NCI-H446 (cell line): ENCODE results near the gene RNF114.
"Not testable (repeated sequence)": the region's sequence is repeated elsewhere in the genome, so short reads cannot be mapped to it uniquely, and the experiment has no call there.

Experiments
- DNase-seq, 2 experiments: peaks; one replicate each; lab custom pipeline; 2025; lab: John Stamatoyannopoulos, UW

The RNF114 gene

GRCh38 chr20:49965781-49966305 is 29.6 kb downstream of the RNF114 start:
- no peak for DNase-seq

- DNase-seq = no peak
Observed at GRCh38 chr20:49966861-49967260, 30.7 kb downstream of the RNF114 start.

DNA sequence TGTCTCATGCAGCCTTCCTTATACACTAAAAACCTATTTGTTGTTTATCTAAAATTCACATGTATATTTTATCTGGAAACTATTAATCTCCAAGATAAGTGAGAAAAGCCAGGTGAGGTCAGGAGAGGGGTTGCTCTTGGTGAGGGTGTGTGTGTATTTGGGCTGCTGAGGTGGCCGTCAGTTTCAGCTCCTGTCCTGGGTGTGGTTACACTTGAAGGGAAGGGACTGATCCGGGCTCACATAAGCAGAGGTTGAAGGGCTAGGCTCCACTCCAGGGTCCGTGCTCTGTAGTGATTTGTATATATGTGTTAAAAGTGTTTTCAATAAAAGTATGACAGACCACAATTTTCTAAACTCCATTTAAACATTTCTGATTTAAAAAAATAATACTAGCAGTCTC is 33.0 kb downstream of the RNF114 start:
- DNase-seq = no peak

GRCh38 chr20:49969946-49970345 is 33.7 kb downstream of the RNF114 start:
- no peak for DNase-seq

DNA sequence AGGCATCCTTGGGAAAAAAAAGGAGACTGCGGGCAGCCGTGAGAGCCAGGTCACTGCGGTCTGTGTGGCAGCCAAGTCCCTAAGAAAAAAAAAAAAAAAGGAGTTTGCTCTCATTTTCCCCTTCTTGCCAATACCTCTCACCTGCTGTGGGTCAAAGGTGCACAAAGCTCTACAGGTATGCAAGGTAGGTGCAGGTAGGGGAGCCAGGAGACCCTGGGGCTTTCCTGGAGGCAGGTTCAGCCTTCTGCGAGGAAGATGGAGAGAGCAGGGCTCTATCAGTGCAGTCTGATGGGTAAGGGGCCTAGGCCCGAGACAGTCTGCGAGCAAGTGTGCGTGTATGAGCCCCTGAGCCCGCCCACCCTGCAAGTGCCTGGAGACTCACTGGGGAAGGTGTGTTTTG is 34.3 kb downstream of the RNF114 start:
- no peak for DNase-seq

DNA sequence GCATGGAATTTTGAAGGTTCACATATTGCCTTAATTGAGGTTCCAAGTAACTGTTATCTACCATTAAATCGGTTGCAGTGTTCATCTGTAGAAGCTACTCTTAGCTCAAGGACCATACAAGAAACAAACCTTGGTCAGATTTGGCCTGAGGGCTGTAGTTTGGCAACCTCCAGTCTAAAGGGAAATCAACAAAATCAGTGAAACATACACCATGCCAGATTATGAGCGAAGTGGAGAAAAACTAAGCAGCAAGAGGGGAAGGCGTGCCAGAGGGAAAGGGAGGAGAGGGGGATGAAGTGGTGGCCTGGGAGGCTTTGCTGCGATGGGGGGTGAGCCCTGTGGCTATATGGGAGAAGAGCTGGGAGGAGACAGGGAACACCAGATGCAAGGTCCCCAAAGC is 37.8 kb downstream of the RNF114 start:
- no peak for DNase-seq

GRCh38 chr20:49976542-49976941 is 40.3 kb downstream of the RNF114 start:
- no peak for DNase-seq

GRCh38 chr20:49977740-49978139 is 41.5 kb downstream of the RNF114 start:
- not testable (repeated sequence) for DNase-seq

GRCh38 chr20:49978685-49979029 is 42.5 kb downstream of the RNF114 start:
- no peak for DNase-seq

GRCh38 chr20:49979030-49979832 is 43.0 kb downstream of the RNF114 start:
- DNase-seq = peak; percentile 40 to 80

GRCh38 chr20:49980140-49981008 is 44.2 kb downstream of the RNF114 start:
- DNase-seq = no peak

DNA sequence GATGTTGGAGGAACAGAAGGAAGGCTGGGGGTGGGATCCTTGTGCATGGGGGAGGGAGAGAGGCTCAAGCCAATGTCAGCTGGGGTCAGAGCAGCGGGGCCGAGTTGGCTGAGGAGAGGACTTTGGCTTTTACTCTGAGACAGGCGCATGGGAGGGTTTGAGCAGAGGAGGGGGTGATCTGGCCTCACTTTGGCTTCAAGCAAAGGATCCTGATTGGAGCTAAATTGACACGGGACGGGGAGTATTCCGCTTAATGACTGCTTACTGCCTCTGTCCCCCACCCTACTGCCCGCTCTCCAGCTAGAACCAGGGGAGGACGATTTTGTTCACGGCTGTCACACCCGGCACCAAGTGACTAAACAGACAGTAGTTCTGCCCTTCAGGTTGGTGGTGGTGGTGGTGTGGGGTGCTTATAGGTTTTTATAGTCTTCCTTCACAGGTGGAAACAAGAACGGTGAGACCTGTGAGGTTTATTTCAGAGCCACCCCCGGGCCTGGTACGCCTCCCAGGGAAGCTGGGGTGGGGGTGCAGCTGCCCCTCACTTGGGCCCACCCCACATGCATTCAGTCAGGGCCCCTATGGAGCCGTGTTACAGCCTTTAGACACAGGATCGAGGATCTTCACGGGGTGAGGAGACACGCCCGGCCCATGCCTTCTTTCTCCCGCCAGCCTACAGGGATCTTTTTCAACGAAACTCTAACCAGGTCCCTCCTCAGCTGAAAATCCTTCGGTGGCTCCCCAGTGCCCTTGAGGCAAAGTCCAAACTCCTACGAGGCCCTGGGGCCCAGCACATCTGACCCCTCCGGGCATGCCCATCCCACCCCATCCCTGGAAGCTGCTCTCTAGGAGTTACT is 45.2 kb downstream of the RNF114 start:
- DNase-seq = no peak

GRCh38 chr20:49982072-49982345 is 45.8 kb downstream of the RNF114 start:
- DNase-seq = no peak

DNA sequence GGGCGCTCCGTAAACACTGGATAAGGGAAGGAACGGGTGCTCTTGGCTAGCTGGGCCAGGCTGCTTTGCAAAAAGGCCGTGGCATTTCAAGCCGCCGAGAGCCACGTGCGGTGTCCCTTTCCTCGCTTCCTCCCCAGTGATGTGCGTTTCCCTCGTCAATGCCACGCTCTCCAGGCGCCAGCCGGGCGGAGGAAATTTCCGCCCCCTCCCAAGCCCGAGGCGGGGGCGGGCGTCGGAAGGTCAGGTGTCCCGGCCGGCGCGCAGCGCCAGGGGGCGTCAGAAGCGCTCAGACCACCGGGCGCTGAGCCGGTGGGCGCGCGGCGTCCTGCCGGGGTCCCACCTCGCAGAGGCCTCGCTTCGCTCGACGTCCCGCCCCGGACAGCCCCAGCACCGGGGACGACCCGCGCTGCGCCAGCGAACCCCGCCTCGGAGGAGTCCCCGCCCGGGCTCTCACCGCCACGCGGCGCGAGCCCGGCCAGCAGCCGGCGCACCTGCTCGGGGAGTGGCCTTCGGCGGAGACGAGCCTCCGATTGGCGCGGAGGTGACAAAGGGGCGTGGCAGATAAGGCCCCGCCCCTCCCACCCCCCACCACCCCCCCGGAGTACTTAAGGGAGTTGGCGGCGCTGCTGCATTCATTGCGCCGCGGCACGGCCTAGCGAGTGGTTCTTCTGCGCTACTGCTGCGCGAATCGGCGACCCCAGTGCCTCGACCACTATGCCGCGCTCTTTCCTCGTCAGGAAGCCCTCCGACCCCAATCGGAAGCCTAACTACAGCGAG is 46.3 kb downstream of the RNF114 start, which contains the start of gene SNAI1:
Gene SNAI1 (plus strand): TSS at position 635 of the 777 bp plus-strand sequence. CDS start 80 bp downstream, at position 715.
- peak; percentile 74 to 94 for DNase-seq

- no peak for DNase-seq
Observed at GRCh38 chr20:49983123-49983847, 47.1 kb downstream of the RNF114 start.

DNA sequence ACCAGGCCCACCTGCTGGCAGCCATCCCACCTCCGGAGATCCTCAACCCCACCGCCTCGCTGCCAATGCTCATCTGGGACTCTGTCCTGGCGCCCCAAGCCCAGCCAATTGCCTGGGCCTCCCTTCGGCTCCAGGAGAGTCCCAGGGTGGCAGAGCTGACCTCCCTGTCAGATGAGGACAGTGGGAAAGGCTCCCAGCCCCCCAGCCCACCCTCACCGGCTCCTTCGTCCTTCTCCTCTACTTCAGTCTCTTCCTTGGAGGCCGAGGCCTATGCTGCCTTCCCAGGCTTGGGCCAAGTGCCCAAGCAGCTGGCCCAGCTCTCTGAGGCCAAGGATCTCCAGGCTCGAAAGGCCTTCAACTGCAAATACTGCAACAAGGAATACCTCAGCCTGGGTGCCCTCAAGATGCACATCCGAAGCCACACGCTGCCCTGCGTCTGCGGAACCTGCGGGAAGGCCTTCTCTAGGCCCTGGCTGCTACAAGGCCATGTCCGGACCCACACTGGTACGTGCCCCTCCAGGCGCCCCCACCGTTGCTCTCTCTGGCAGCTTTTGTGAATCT is 47.7 kb downstream of the RNF114 start:
- peak in 1 of 2 experiments; percentile 44 for DNase-seq

- DNase-seq = no peak
Observed at GRCh38 chr20:49984426-49985153, 48.4 kb downstream of the RNF114 start.

GRCh38 chr20:49985157-49985556 is 49.0 kb downstream of the RNF114 start:
- no peak for DNase-seq

DNA sequence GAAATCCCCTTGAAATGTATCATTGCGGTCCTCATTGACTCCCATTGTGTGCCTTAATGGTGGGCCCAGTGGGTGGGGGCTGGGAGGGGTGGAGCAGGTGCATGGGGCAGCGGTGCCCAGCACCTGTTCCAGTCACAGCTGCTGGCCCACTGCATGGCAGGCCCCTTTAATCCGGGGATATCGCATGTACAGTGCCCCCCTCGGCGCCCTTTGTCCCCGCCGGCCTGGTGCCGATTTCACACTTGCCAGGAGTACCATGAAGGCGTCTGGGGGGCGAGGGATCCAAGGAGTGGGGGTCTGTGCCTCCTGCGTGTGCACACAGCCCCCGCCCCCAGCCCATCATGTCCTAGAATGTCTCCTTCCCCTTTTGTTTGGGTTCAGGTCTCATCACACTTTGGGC is 49.4 kb downstream of the RNF114 start:
- no peak for DNase-seq

DNA sequence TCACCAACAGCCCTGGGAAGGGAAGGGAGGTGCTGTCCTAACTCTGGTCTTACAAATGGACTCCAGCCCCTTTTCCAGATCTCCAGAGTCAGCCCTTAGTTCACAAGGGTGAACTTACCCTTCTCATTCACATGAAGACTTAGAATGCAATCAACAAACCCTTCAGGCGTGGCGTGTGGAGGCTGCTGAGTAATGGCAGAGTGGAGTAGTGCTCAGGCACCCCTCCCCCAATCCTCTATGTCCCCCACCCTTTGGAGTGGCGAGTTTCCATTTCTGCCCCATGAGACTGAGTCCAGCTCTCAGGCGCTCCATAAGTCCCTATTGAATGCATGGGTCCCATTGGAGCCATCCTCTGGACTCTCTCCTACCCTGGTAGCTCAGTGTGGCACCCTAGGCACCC is 49.9 kb downstream of the RNF114 start:
- no peak for DNase-seq
